NCI-H1092 (cell line): ENCODE measurements around the gene NFATC2.
"Not testable (repeated sequence)": the region's sequence is repeated elsewhere in the genome, so short reads cannot be mapped to it uniquely, and the experiment has no call there.

Source experiments
- DNase-seq: peaks from one replicate; lab custom pipeline; 2025; lab: John Stamatoyannopoulos, UW

NFATC2 gene

DNA sequence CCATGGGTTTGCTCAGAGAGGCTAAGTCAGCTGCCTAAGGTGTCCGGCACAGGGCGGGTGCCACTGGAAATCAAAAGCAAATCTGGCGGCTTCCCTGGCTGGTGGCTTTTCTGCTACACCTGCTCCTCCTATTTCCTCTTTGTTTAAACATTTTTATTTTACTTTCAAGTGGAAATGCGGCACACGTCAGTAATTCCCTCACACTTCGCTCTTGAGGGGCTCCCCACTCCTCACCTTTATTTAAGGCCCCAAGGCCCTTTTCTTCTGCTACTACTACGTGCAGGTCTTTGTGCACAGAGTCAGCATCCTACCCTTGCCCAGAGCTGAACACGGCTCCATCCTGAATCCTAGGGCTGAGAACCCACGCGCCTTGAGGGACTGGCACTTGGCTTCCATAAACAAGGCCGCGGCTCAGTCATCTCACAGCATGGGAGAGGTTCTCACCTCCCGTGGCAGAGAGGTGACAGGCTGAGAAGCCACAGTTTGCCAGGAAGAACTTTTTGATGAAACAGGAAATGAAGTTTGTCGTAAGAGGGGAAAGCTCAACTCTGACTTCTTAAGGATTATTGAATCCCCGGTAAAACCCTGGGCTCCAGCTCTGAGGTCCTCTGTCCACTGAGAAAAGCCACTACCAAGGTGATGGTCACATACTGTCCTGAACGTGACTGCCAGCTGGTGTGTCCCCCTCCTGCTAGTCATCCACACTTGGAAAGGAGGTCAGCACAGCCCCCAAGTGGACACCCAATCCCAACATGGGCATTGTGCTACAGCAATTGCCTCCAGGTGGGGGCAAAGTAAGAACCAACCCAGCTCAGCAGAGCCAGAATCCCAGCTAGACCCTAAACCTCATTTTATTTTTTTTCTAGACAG, 48.0 kb downstream of the NFATC2 start:
- no peak for DNase-seq

GRCh38 chr20:51493346-51493791, 49.1 kb downstream of the NFATC2 start:
- no peak for DNase-seq

DNA sequence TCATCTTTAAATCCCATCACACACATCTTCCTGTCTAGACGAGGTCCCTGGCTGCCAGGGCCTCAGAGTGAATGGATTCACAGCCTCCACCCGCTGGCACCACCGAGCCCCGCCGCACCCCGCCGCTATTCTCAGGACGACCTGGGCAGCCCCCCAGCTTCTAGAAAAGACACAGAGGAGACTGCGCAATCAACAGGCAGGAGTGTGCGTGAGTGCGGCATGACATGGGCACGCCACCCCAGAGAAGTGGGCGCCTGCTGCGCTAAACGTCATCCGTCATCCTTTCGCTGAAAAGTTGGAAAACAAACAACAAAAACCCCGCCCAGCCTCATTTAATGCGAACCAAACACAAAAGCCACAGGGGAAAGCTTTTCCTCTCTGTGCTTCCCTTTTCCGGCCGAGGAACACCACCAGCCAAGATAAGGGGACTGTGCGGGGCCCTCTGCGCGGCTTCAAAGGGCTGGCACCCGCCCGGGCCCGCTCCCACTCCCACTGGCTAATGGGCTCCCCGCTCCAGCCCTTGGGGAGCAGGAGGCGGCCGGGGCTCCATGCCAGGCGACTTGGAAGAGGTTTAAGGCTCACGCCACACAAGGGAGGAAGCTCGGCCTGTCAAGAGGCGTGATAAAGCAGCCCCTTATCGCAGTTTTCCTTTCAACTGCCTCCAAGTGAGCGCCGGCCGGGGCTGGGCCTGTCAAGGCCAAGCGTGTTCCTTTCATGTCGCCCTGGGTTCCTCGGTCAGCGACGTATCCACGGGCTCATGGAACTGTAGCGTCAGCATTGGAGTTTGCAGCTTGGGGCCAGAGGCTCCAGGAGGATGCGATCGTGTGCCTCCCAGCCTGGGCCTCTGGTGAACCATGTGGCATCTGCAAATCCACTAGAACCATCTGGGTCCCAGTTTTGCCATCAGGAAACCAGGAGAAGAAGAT, 50.1 kb downstream of the NFATC2 start:
- DNase-seq: peak; percentile 65

DNA sequence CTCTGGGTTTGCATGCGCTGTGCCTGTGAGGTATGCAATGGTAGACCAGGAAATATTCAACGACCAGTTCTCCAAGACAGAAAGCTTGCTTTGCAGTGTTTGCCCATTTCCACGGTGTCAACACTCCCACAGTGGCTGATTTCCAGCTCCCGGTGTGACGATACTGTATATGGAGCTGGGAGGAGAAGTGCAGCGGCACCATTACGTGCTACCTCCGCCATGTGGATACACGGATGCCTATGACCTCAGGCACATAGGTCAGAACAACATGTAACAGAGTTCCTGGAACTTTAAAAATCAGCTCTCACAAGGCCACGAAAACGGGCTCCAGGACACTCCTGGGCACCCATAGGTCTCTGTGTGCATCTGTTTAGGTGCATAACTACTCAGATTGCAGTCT, 51.1 kb downstream of the NFATC2 start:
- no peak for DNase-seq

DNA sequence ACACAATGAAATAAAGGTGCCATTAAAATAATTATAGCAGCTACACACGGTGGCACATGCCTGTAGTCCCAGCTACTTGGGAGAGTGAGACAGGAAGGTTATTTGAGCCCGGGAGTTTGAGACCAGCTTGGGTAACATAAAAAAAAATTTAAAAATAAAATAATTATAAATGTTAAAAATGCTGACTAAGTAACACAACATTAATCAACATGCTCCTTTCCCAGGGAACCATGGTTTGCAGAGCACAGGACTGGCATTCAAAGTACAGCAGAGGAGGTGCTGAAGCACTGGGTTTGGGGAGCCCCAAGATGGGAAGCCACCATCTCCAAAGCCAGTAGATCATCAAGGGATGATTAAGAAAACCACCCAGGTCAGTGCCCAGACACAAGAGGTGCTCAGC, 51.9 kb downstream of the NFATC2 start:
- no peak for DNase-seq

DNA sequence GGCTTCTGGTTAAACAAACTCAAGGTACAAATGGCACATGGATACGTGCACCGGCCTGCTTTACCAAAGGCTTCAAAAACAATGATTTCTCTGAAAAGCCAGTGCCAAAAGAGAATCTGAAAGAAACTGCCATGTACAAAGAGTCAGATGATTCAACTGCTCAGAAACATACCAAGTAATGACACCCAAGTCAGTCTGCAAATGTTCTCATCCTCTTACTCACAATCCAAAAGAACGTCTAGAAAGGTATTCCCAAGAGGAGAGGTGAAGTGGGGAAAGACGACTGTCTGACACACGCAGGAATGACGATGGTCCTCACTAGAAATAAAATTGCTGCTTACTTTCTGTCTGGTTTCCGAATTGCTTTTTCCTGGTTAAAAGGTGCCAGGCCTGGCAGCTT, 52.9 kb downstream of the NFATC2 start:
- no peak for DNase-seq

DNA sequence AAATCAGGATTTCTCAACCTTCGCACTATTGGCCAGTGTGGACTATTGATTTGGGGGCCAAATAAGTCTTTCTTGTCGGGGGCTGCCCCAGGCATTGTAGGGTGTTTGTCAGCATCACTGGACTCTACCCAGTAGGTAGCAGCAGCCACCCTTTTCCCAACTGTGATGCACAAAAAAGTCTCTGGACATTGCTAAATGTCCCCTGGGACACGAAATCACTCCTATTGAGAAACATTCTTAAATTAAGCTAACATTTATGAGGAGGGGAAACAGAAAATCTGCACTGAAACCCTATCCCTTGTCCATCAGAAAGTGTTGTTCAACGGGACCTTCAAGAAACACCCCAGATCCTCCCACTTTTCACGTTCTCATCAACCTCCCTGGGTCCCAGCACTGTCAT, 54.2 kb downstream of the NFATC2 start:
- no peak for DNase-seq

DNA sequence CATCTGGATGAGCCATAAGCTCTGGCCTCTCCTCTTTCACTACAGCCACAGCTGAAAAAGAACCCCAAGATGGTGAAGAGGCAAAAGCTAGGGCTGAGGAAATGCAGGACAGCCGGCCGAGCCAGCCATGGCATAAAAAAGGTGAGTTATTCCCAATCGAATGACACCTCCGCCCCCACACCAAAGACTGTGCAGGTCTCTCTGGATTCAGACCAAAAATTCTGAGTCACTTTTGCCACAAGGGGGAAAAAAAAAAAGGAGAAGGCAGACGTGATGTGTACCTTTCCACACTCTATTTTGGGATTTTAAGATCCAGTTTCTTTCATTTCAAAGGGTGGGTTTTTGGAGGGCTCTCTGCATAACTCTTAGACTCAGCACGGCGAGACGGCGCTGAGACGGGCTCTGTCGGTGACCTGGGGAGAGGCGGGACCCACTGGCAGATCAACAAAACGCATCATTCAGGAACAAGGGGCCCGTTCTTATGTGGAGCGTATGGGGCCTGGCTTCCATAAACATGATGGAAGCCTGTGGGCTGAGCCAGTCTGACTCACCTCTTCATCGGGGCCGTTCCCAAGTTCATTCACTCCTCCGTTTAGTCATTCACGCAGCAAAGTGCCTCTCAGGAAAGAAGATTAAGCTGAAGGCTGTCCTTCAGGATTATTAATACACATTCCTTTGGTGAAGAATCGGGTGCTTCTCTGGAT, 54.8 kb downstream of the NFATC2 start:
- DNase-seq: no peak

DNA sequence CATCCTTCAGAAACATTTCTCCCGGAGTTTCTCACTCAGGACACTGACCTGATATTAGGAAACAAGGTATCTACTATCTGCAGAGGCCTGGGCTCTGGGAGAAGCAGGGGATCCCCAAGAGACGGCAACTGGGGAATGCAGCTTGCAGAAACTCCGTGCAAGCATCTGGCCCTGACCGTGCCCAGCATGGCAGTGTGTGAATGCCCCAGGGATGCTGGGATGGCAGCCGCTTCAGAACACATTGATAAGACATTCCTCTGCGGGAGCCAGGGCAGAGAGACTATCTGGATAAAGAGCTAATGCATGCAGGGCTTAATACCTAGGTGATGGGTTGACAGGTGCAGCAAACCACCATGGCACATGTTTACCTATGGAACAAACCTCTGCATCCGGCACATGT, 55.4 kb downstream of the NFATC2 start:
- no peak for DNase-seq

- no peak for DNase-seq
Measured at GRCh38 chr20:51486197-51487005, 56.1 kb downstream of the NFATC2 start.

- DNase-seq: no peak
Measured at GRCh38 chr20:51484831-51485230, 57.7 kb downstream of the NFATC2 start.

- no peak for DNase-seq
Measured at GRCh38 chr20:51484141-51484815, 58.2 kb downstream of the NFATC2 start.

GRCh38 chr20:51482836-51483473, 59.6 kb downstream of the NFATC2 start:
- DNase-seq: no peak

GRCh38 chr20:51481341-51481914, 61.1 kb downstream of the NFATC2 start:
- DNase-seq: no peak

GRCh38 chr20:51480507-51481270, 61.8 kb downstream of the NFATC2 start:
- DNase-seq: no peak

DNA sequence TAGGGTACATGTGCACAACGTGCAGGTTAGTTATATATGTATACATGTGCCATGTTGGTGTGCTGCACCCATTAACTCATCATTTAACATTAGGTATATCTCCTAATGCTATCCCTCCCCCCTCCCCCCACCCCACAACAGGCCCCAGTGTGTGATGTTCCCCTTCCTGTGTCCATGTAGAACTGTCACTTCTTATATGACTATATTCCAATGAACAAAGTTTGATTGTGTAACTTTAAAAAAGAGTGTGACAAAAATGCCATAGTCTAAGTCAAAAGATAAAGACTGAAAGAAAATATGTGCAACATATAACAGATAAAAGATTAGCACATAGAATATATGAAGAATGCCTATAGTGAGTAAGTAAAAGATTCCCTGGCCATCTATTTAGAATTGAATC, 66.4 kb downstream of the NFATC2 start:
- not testable (repeated sequence) for DNase-seq

DNA sequence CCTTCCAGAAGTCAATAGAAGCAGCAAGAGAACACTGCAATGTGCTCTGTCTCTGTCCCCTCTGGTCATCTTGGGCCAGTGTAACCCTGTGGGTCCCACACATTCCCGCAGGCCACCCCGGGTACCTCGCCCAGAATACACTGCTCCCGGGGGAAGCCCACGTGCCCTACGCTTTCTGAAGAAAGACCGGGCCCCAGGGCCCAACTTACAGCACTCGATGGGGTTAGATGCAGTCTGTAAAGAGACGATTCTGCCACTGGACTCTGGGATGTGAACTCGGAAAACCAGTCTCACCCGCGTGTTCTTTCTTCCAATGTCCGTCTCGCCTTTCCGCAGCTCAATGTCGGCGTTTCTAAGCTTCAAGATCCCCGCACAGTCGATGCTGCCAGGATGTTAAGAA, 68.7 kb downstream of the NFATC2 start:
- no peak for DNase-seq

- DNase-seq: no peak
Measured at GRCh38 chr20:51473256-51473655, 69.3 kb downstream of the NFATC2 start.

DNA sequence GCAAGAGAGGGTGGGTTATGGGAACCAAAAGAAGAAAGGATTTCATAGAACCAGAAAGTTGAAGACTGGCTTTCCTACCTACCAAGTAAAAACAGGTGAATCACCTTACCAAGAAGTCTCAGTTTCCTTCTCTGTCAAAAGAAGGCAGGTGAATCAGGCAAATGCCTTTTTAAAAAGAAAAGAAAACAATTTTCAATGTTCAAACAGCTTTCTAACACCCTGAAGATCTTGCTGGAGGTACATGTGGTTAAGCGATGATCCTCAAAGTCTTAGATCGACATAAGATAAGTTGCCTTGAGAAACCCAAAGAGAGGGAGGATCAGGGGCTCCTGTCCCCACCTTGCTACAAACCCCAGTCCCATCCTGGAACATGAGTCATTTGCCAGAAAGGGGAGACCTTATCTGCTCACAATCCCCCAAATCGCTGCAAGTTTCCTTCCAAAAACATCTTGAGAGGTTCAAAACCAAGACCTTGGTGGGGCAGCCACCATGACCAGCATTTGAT, 71.6 kb downstream of the NFATC2 start:
- no peak for DNase-seq
